HepG2 (cell line): ENCODE results near the gene PISD. TPM values are rescaled to one million over a fixed set of nuclear protein-coding genes. Genes with fewer than 3 reads are reported as not detected.

ENCODE experiments used
- ATF2 ChIP-seq: sonication (generic); formaldehyde crosslinking; IDR thresholded peaks from 2 replicates; pipeline ENCODE4 v1.4.0; 2020; ENCODE audit warnings: missing genetic modification reagents
- FOXJ3 ChIP-seq: sonication (generic); formaldehyde crosslinking; IDR thresholded peaks from 2 replicates; pipeline ENCODE4 v1.4.0; 2020; ENCODE audit warnings: missing genetic modification reagents, mild to moderate bottlenecking, borderline replicate concordance
- FOXO4 ChIP-seq: sonication (generic); formaldehyde crosslinking; conservative IDR thresholded peaks from 2 replicates; pipeline ENCODE4 v1.8.1; 2023; ENCODE audit warnings: missing genetic modification reagents
- KDM2A ChIP-seq: sonication (generic); formaldehyde crosslinking; IDR thresholded peaks from 2 replicates; pipeline ENCODE4 v1.4.0; 2020; ENCODE audit warnings: low read depth, missing genetic modification reagents, borderline replicate concordance
- MAFF ChIP-seq: IDR thresholded peaks from 2 replicates; pipeline ENCODE4 v1.6.1; 2011; ENCODE audit warnings: low read depth, low read length, improper control_type of control experiment
- PATZ1 ChIP-seq: sonication (generic); formaldehyde crosslinking; IDR thresholded peaks from 2 replicates; pipeline ENCODE4 v1.4.0; 2020; ENCODE audit warnings: missing genetic modification reagents
- SALL1 ChIP-seq: sonication (generic); formaldehyde crosslinking; IDR thresholded peaks from 2 replicates; pipeline ENCODE4 v1.8.0; 2022; ENCODE audit warnings: mild to moderate bottlenecking, missing genetic modification reagents
- THRA ChIP-seq: sonication (generic); formaldehyde crosslinking; IDR thresholded peaks from 2 replicates; pipeline ENCODE4 v1.4.0; 2020; ENCODE audit warnings: missing genetic modification reagents, borderline replicate concordance
- XRCC5 ChIP-seq: fragments of 200-400 bp; formaldehyde crosslinking; optimal IDR thresholded peaks from 2 replicates; pipeline ENCODE3; 2017; ENCODE audit warnings: mild to moderate bottlenecking, low read length
- ZNF460 ChIP-seq: sonication (generic); formaldehyde crosslinking; IDR thresholded peaks from 2 replicates; pipeline ENCODE4 v1.5.1; 2020; ENCODE audit warnings: missing genetic modification reagents, mild to moderate bottlenecking, borderline replicate concordance
- ZNF562 ChIP-seq: sonication (generic); formaldehyde crosslinking; IDR thresholded peaks from 2 replicates; pipeline ENCODE4 v1.8.0; 2022; ENCODE audit warnings: missing genetic modification reagents, borderline replicate concordance
- ZNF574 ChIP-seq: sonication (generic); formaldehyde crosslinking; IDR thresholded peaks from 2 replicates; pipeline ENCODE4 v1.4.0; 2020; ENCODE audit warnings: missing genetic modification reagents
- polyA plus RNA-seq, 8 experiments: library from polyadenylated mRNA; depleted of rRNA in 3 of 8; stranded (reverse) in 7 of 8; unstranded in 1 of 8; fragments of >200 nt; fragmentation: Illumina TruSeq in 4 of 8; extraction: Trizol in 4 of 8; gene quantifications; 2 replicates each; pipeline versions ENCODE4 v1.2.1 to v1.2.3, GENCODE V29; 2011 to 2016; ENCODE audit warnings: low read depth in 4 of 8, missing spikeins in 1 of 8, mixed read lengths in 1 of 8; ENCODE audit not compliant: insufficient read depth in 1 of 8
- total RNA-seq, 5 experiments: library from RNA; depleted of rRNA; stranded (reverse); fragments of >200 nt; fragmentation: Illumina TruSeq; extraction: Trizol; gene quantifications; 2 replicates each; pipeline ENCODE4 v1.2.3, GENCODE V29; 2016; ENCODE audit warnings: low read depth in 1 of 5
- TF ChIP-seq, protein P1 (sequence below): IDR thresholded peaks from 2 replicates; pipeline ENCODE4 v1.6.1; 2018; ENCODE audit warnings: missing genetic modification reagents, mild to moderate bottlenecking, missing compliant biosample characterization
- TF ChIP-seq, protein P2 (sequence below): sonication (generic); formaldehyde crosslinking; IDR thresholded peaks from 2 replicates; pipeline ENCODE4 v1.4.0; 2020; ENCODE audit warnings: missing genetic modification reagents; ENCODE audit errors: not compliant biosample characterization
- TF ChIP-seq, protein P3 (sequence below): sonication (generic); formaldehyde crosslinking; IDR thresholded peaks from 2 replicates; pipeline ENCODE4 v1.8.1; 2023; ENCODE audit warnings: mild to moderate bottlenecking, missing genetic modification reagents

The PISD gene
- total and polyA plus RNA-seq, 2 of the 13 experiments (the other 11 are each of a cell fraction or from before 2014, with no cell fraction given), result 30.1 to 47.7 TPM

DNA sequence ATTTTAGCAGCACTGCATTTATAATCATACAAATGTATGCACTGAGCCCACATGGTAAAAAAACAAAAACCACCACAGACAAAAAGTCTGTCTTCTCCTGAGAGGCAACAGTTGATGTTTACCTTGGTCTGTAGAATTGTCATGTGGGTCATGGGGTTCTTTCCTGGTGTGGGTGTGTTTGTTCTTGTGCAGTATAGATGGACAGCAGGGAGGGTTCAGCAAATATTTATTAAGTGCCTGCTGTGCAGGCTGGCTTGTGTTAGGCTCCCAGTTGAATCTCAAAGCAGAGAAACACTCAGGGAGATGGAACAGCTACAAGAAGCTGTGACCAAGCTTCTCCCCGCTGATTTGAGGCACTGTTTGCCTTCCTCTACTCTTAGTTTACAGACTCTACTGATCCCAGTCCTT is 82.2 kb downstream of the PISD start (continued):
- TF ChIP-seq, protein P1, sequence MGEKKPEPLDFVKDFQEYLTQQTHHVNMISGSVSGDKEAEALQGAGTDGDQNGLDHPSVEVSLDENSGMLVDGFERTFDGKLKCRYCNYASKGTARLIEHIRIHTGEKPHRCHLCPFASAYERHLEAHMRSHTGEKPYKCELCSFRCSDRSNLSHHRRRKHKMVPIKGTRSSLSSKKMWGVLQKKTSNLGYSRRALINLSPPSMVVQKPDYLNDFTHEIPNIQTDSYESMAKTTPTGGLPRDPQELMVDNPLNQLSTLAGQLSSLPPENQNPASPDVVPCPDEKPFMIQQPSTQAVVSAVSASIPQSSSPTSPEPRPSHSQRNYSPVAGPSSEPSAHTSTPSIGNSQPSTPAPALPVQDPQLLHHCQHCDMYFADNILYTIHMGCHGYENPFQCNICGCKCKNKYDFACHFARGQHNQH (CRISPR knock-in tag), result peak; percentile 91
- TF ChIP-seq KDM2A (CRISPR knock-in tag) (no peak), ZNF460 (peak; percentile 39; the same call in 1 of the 2 replicates), MAFF (no peak), XRCC5 (peak; percentile 56), FOXJ3 (CRISPR knock-in tag) (peak; percentile 89), ZNF562 (CRISPR knock-in tag) (no peak), SALL1 (CRISPR knock-in tag) (peak; percentile 93), THRA (CRISPR knock-in tag) (no peak; the same call in 1 of the 2 replicates), PATZ1 (CRISPR knock-in tag) (peak; percentile 90), FOXO4 (no peak), ATF2 (CRISPR knock-in tag) (peak; percentile 77; the same call in 1 of the 2 replicates), ZNF574 (CRISPR knock-in tag) (0 out of 2 replicates have a peak, but pooled peaks have one; percentile 24)
- TF ChIP-seq, protein P2, sequence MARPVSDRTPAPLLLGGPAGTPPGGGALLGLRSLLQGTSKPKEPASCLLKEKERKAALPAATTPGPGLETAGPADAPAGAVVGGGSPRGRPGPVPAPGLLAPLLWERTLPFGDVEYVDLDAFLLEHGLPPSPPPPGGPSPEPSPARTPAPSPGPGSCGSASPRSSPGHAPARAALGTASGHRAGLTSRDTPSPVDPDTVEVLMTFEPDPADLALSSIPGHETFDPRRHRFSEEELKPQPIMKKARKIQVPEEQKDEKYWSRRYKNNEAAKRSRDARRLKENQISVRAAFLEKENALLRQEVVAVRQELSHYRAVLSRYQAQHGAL, result no peak
- TF ChIP-seq, protein P3, sequence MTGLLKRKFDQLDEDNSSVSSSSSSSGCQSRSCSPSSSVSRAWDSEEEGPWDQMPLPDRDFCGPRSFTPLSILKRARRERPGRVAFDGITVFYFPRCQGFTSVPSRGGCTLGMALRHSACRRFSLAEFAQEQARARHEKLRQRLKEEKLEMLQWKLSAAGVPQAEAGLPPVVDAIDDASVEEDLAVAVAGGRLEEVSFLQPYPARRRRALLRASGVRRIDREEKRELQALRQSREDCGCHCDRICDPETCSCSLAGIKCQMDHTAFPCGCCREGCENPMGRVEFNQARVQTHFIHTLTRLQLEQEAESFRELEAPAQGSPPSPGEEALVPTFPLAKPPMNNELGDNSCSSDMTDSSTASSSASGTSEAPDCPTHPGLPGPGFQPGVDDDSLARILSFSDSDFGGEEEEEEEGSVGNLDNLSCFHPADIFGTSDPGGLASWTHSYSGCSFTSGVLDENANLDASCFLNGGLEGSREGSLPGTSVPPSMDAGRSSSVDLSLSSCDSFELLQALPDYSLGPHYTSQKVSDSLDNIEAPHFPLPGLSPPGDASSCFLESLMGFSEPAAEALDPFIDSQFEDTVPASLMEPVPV, result peak; percentile 52; the same call in 1 of the 2 replicates
